Activated CD8-positive, alpha-beta memory T cell treated with anti-CD3 and anti-CD28 coated beads for 36 hours (primary cell): ENCODE results near the gene UBQLN4. TPM values are rescaled to one million over a fixed set of nuclear protein-coding genes. Genes with fewer than 3 reads are reported as not detected.

ENCODE experiments used
- CTCF ChIA-PET: fragments of 350-600 bp; sonication (Branson Sonifier 250); formaldehyde crosslinking; loops from one replicate; lab custom pipeline; 2021; ENCODE audit warnings: antibody characterized with exemption; lab: Charles Lee
- POLR2A ChIA-PET: fragments of 350-600 bp; sonication (Branson Sonifier 250); formaldehyde crosslinking; loops from one replicate; lab custom pipeline; 2021; ENCODE audit warnings: antibody characterized with exemption; lab: Charles Lee
- total RNA-seq, 2 experiments: library from RNA; stranded (reverse); gene quantifications; one replicate each; pipeline ENCODE4 v1.2.3, GENCODE V29; 2021

The UBQLN4 gene
- total RNA-seq, 2 experiments from 2014 or later, result 53.8 to 55.4 TPM

DNA sequence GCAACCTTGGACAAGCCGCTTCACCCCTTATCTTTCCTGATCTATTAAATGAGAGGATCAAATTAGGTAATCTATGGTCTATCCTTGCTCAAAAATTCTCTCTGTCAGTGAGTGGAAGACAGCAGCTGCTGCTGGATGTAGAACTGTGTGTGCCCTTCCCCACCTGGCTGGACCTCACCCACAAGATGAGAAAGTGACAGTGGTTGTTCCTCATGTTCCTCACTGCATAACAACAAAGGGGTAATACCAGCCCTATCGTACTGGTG, 49.7 kb downstream of the UBQLN4 start:
- CTCF ChIA-PET, result interaction anchor here (0.6 to 1.4 kb wide), 4 partner anchors 9 to 36 kb away, joined by 3 to 4 read pairs (median 4); no protein-coding TSS in a partner anchor
- POLR2A ChIA-PET, result no interaction called here

GRCh38 chr1:156002188-156002911, 51.2 kb downstream of the UBQLN4 start:
- ChIA-PET POLR2A (no interaction called here), CTCF (interaction anchor here (1.0 to 1.3 kb wide), 2 partner anchors 14 to 63 kb away, joined by 3 read pairs; no protein-coding TSS in a partner anchor)

GRCh38 chr1:156001662-156002171, 51.9 kb downstream of the UBQLN4 start:
- ChIA-PET CTCF (interaction anchor here (1.0 kb wide), 1 partner anchor 64 kb away, joined by 3 read pairs; no protein-coding TSS in a partner anchor), POLR2A (no interaction called here)

GRCh38 chr1:156001021-156001661, 52.5 kb downstream of the UBQLN4 start:
- ChIA-PET CTCF (interaction anchor here (0.7 to 1.0 kb wide), 2 partner anchors 65 to 123 kb away, joined by 3 read pairs; no protein-coding TSS in a partner anchor), POLR2A (no interaction called here)

- CTCF ChIA-PET, result no interaction called here
Observed at GRCh38 chr1:155999964-156000363, 53.6 kb downstream of the UBQLN4 start.

DNA sequence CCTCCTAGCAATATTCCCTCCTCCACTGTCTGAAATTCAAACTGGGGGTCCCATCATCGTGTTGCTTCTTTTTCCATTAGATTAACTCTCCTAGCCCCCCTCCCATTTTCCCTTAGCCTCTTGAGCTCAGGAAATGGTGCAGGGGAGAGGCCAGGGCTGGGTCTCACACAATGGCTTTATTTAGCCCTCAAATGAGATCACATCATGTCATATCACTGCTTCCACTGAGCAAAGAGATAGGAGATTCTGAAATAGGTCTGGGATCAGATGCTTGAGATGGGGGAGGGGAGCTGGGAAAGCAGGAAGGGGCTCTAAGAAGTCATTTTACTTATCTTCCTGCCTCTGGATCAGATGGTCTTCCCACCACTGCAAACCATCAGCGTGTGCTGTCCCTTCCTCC, 57.4 kb downstream of the UBQLN4 start:
- ChIA-PET POLR2A (no interaction called here), CTCF (interaction anchor here (1.0 to 1.3 kb wide), 2 partner anchors 15 to 71 kb away, joined by 3 read pairs; no protein-coding TSS in a partner anchor)

More at GRCh38 chr1:155999964-156000363, 53.6 kb downstream of the UBQLN4 start:
- POLR2A ChIA-PET, result no interaction called here

GRCh38 chr1:155993595-155993994, 60.0 kb downstream of the UBQLN4 start:
- ChIA-PET CTCF (interaction anchor here (1.0 kb wide), 1 partner anchor 56 kb away, joined by 3 read pairs; no protein-coding TSS in a partner anchor), POLR2A (no interaction called here)

- POLR2A ChIA-PET, result interaction anchor here (0.5 to 0.9 kb wide), 2 partner anchors 51 to 53 kb away, joined by 3 to 13 read pairs; no protein-coding TSS in a partner anchor
- CTCF ChIA-PET, result interaction anchor here (0.6 to 4.8 kb wide), 25 partner anchors 13 to 739 kb away, joined by 3 to 49 read pairs (median 3); partner anchors contain the start of genes ARHGEF2, GLMP, KHDC4 and SMG5
Observed at GRCh38 chr1:155990005-155990739, 63.4 kb downstream of the UBQLN4 start.

DNA sequence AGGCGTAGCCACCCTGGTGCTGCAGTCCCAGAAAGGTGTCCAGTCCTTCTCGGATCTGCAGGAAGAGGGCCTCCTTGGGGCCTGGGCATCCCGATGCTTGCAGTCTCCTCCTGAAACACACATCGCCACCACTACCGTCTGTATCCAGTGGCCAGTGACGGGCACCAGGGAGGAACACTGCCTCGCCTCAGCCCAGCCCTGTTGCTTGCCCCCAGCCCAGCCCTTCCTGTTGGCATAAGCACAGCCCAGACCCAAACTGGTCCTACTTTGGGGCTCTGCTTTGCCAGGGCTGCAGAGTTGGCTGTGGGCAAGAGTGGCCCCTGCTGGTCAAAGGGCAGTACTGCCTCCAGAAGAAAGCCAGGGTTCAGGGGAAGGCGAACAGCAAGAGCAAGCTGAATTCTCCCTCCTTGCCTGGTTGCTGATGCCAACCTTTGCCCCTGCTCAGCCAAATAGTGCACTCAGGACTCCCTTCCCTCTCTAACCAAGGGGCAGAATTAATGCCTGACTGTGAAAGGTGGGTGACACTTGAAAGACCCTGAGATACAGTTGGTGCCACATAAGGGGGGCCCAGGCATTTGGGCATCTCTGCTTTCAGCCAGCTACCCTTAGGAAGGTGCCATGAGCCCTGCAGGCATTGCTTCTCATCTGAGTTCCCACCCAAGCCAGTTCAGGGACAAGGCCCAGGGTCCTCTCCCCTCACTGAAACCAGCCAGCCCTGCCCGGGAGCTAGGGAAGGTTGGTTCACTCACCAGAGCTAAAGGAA, 64.2 kb downstream of the UBQLN4 start:
- ChIA-PET CTCF (interaction anchor here (0.6 to 4.8 kb wide), 25 partner anchors 12 to 739 kb away, joined by 3 to 49 read pairs (median 4); partner anchors contain the start of genes ARHGEF2, GLMP, KHDC4 and SMG5), POLR2A (interaction anchor here (0.5 to 0.9 kb wide), 2 partner anchors 50 to 54 kb away, joined by 3 to 13 read pairs; no protein-coding TSS in a partner anchor)

Other genes starting within 250 kb of the UBQLN4 start
- 10 to 100 TPM; 46.4 to 51.2 TPM for gene GON4L, start 196.6 kb downstream of the UBQLN4 start, total RNA-seq
- 10 to 100 TPM; 18.1 to 19.0 TPM for gene SYT11, start 194.2 kb downstream of the UBQLN4 start, total RNA-seq
- 10 to 100 TPM; 15.2 to 15.5 TPM for gene RIT1, start 142.4 kb downstream of the UBQLN4 start, total RNA-seq
- 10 to 100 TPM; 66.4 to 67.2 TPM for gene KHDC4, start 119.4 kb downstream of the UBQLN4 start, total RNA-seq
- not detected for gene RXFP4, start 112.2 kb downstream of the UBQLN4 start, total RNA-seq
- 100 to 1,000 TPM; 169 TPM for gene ARHGEF2, start 75.3 kb downstream of the UBQLN4 start, total RNA-seq
- gene SSR2, start 32.8 kb downstream of the UBQLN4 start, total RNA-seq, result 100 to 1,000 TPM; 170 to 177 TPM
- gene LAMTOR2, start 984 bp upstream of the UBQLN4 start, total RNA-seq, result 10 to 100 TPM; 63.5 to 65.9 TPM
- under 1 TPM in 1 of 2 experiments, not detected in 1; 0.46 TPM for gene RAB25, start 7.4 kb upstream of the UBQLN4 start, total RNA-seq
- under 1 TPM; 0.65 to 0.67 TPM for gene MEX3A, start 28.7 kb upstream of the UBQLN4 start, total RNA-seq
- gene LMNA, start 60.9 kb upstream of the UBQLN4 start, total RNA-seq, result 10 to 100 TPM; 95.3 to 95.9 TPM
- 10 to 100 TPM; 18.4 to 18.8 TPM for gene SEMA4A, start 99.8 kb upstream of the UBQLN4 start, total RNA-seq
- 10 to 100 TPM; 26.7 to 31.0 TPM for gene SLC25A44, start 140.3 kb upstream of the UBQLN4 start, total RNA-seq
- gene PMF1, start 159.2 kb upstream of the UBQLN4 start, total RNA-seq, result 10 to 100 TPM; 79.7 to 82.9 TPM
- 1 to 10 TPM; 1.8 to 2.2 TPM for gene BGLAP, start 188.4 kb upstream of the UBQLN4 start, total RNA-seq
- 1 to 10 TPM; 2.3 to 2.5 TPM for gene PAQR6, start 194.3 kb upstream of the UBQLN4 start, total RNA-seq
- gene SMG5, start 229.0 kb upstream of the UBQLN4 start, total RNA-seq, result 100 to 1,000 TPM; 109 to 112 TPM
- gene TMEM79, start 230.5 kb upstream of the UBQLN4 start, total RNA-seq, result 10 to 100 TPM; 10.1 to 10.2 TPM
- 10 to 100 TPM; 20.3 to 20.6 TPM for gene GLMP, start 241.9 kb upstream of the UBQLN4 start, total RNA-seq
- gene VHLL, start 245.5 kb upstream of the UBQLN4 start, total RNA-seq, result not detected